ENCODE measurements around the gene PSMC4.

- no peak for TF ChIP-seq CTCF (IDR thresholded peaks at IDR 0.05)
- TF ChIP-seq POLR2AphosphoS5 (IDR thresholded peaks at IDR 0.05; ENCODE audit: low read depth, low read length) = no peak
- TF ChIP-seq SIN3A (IDR thresholded peaks at IDR 0.05; ENCODE audit: borderline replicate concordance, insufficient read depth, low read depth, low read length) = no peak
Observed at GRCh38 chr19:39923862-39924261, 47.1 kb upstream of the PSMC4 start.
